K562 (cell line): Measurements from ENCODE around the gene TUT4. TPM values are rescaled to one million over a fixed set of nuclear protein-coding genes. Genes with fewer than 3 reads are reported as not detected.

Source experiments
- CHAMP1 ChIP-seq: fragments of 450-650 bp; IDR thresholded peaks from 2 replicates; pipeline ENCODE4 v1.6.1; 2016; ENCODE audit warnings: mild to moderate bottlenecking
- DACH1 ChIP-seq: fragments of 450-650 bp; IDR thresholded peaks from 2 replicates; pipeline ENCODE4 v1.6.1; 2018; ENCODE audit not compliant: partially characterized antibody
- FOSL1 ChIP-seq: fragments of 200-800 bp; sonication (Bioruptor generic); conservative IDR thresholded peaks from 2 replicates; pipeline ENCODE4 v1.6.1; 2016; ENCODE audit warnings: missing genetic modification characterization, missing compliant biosample characterization
- MAZ ChIP-seq, 2 experiments: fragments of 450-650 bp in 1 of 2; sonication (generic) in 1 of 2; formaldehyde crosslinking; IDR thresholded peaks in 1 of 2; conservative IDR thresholded peaks in 1 of 2; 2 replicates each; pipeline versions ENCODE4 v1.4.0 to v1.5.0; 2020; ENCODE audit warnings: mild to moderate bottlenecking in 1 of 2, missing genetic modification reagents in 1 of 2
- ZNF12 ChIP-seq: sonication (generic); formaldehyde crosslinking; IDR thresholded peaks from 2 replicates; pipeline ENCODE4 v1.4.0; 2020; ENCODE audit warnings: mild to moderate bottlenecking, missing genetic modification reagents
- ZNF24 ChIP-seq: fragments of 450-650 bp; IDR thresholded peaks from 2 replicates; pipeline ENCODE4 v1.6.1; 2016
- ZNF318 ChIP-seq, 2 experiments: fragments of 450-650 bp; IDR thresholded peaks; 2 replicates each; pipeline ENCODE4 v1.6.1; 2016; ENCODE audit warnings: mild to moderate bottlenecking in 2 of 2, borderline replicate concordance in 1 of 2, low read depth in 1 of 2, moderate library complexity in 1 of 2
- polyA plus RNA-seq, 8 experiments: library from polyadenylated mRNA; depleted of rRNA in 4 of 8; stranded (reverse) in 5 of 8; unstranded in 3 of 8; fragments of >200 nt; fragmentation: Nextera tagmentation in 2 of 8; fragmentation: Illumina TruSeq in 1 of 8; extraction: Ambion mirVana in 2 of 8; extraction: Trizol in 1 of 8; gene quantifications; 2 replicates each; pipeline versions ENCODE4 v1.2.1 to v1.2.3, GENCODE V29; 2011 to 2014; ENCODE audit warnings: inconsistent platforms in 1 of 8, missing spikeins in 1 of 8
- total RNA-seq, 7 experiments: library from RNA; depleted of rRNA in 6 of 7; stranded (reverse); fragments of >200 nt in 6 of 7; fragmentation: Illumina TruSeq in 2 of 7; extraction: Trizol in 2 of 7; gene quantifications; 2 replicates each; pipeline versions ENCODE4 v1.2.1 to v1.2.3, GENCODE V29; 2011 to 2021; ENCODE audit warnings: low replicate concordance in 1 of 7
- TF ChIP-seq, protein P1 (sequence below): fragments of 450-650 bp; IDR thresholded peaks from 2 replicates; pipeline ENCODE4 v1.6.1; 2017; ENCODE audit warnings: antibody characterized with exemption, mild to moderate bottlenecking
- TF ChIP-seq, protein P2 (sequence below): fragments of 450-650 bp; conservative IDR thresholded peaks from 2 replicates; pipeline ENCODE4 v1.6.1; 2016; ENCODE audit warnings: missing genetic modification characterization, low read depth, mild to moderate bottlenecking, missing compliant biosample characterization, moderate library complexity

The TUT4 gene
- total and polyA plus RNA-seq, 9 of the 15 experiments (the other 6 are each of a cell fraction or from before 2014, with no cell fraction given), result 15.8 to 53.5 (median 36.7) TPM

DNA sequence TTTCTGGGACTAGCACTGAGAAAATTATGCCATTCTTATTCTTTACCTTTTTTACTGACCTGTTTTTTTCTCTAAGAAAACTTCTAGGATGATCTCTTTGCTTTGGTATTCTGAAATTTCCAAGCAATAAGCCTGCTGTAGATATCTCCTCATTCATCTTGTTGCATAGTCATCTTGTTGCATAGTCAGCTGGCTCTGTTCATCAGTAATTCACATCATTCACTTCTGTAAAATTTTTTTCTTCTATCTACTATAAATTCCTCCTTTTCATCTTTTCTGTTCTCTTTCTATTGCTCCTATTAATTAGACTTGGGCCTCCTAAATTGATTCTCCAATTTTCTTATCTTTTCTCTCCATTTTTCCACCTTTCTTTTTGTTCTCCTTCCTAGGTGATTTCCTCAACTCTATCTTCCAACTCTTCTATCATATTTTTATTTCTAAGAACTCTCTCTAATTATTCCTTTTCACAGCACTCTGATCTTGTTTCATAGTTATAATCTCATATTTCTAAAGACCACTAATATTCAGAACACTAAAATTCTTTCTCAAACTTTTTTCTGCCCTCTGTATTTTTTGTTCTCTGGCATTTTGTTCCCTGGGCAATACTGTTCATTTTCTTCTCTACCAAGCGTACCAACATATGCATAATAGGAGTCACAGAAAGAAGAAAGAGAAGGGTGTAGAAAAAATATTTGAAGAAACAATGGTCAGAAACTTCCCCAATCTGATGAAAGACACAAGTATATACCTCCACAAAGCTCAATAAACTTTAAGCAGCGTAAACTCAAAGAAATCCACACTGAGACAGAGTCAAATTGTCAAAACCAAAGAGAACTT, 17.7 kb downstream of the TUT4 start (continued):
- TF ChIP-seq ZNF318 (IDR thresholded peaks at IDR 0.05; ENCODE audit: borderline replicate concordance in 1 of 2, low read depth in 1 of 2) (peak in 1 of 2 experiments; percentile 36; a peak in 1 of 4 replicates), FOSL1 (0 out of 2 replicates have a peak, but pooled peaks have one; percentile 17), DACH1 (no peak), MAZ (CRISPR knock-in tag; conservative IDR thresholded peaks at IDR 0.05 in 1 of 2, IDR thresholded peaks at IDR 0.05 in 1 of 2) (no peak), ZNF12 (CRISPR knock-in tag) (no peak), CHAMP1 (0 out of 2 replicates have a peak, but pooled peaks have one; percentile 48), ZNF24 (0 out of 2 replicates have a peak, but pooled peaks have one; percentile 60)
- TF ChIP-seq, protein P1, sequence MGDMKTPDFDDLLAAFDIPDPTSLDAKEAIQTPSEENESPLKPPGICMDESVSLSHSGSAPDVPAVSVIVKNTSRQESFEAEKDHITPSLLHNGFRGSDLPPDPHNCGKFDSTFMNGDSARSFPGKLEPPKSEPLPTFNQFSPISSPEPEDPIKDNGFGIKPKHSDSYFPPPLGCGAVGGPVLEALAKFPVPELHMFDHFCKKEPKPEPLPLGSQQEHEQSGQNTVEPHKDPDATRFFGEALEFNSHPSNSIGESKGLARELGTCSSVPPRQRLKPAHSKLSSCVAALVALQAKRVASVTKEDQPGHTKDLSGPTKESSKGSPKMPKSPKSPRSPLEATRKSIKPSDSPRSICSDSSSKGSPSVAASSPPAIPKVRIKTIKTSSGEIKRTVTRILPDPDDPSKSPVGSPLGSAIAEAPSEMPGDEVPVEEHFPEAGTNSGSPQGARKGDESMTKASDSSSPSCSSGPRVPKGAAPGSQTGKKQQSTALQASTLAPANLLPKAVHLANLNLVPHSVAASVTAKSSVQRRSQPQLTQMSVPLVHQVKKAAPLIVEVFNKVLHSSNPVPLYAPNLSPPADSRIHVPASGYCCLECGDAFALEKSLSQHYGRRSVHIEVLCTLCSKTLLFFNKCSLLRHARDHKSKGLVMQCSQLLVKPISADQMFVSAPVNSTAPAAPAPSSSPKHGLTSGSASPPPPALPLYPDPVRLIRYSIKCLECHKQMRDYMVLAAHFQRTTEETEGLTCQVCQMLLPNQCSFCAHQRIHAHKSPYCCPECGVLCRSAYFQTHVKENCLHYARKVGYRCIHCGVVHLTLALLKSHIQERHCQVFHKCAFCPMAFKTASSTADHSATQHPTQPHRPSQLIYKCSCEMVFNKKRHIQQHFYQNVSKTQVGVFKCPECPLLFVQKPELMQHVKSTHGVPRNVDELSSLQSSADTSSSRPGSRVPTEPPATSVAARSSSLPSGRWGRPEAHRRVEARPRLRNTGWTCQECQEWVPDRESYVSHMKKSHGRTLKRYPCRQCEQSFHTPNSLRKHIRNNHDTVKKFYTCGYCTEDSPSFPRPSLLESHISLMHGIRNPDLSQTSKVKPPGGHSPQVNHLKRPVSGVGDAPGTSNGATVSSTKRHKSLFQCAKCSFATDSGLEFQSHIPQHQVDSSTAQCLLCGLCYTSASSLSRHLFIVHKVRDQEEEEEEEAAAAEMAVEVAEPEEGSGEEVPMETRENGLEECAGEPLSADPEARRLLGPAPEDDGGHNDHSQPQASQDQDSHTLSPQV, result 0 out of 2 replicates have a peak, but pooled peaks have one; percentile 24
- TF ChIP-seq, protein P2, sequence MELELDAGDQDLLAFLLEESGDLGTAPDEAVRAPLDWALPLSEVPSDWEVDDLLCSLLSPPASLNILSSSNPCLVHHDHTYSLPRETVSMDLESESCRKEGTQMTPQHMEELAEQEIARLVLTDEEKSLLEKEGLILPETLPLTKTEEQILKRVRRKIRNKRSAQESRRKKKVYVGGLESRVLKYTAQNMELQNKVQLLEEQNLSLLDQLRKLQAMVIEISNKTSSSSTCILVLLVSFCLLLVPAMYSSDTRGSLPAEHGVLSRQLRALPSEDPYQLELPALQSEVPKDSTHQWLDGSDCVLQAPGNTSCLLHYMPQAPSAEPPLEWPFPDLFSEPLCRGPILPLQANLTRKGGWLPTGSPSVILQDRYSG (tag), result no peak
